DND-41 (cell line): ENCODE data around the gene SCTR.

Experiments
- EZH2 ChIP-seq: IDR thresholded peaks from 3 replicates; pipeline ENCODE4 v1.6.1; 2012; ENCODE audit warnings: borderline replicate concordance, low read depth, mild to moderate bottlenecking, moderate library complexity, low read length, inconsistent platforms; ENCODE audit not compliant: severe bottlenecking
- TF ChIP-seq, protein P1 (sequence below): IDR thresholded peaks from 2 replicates; pipeline ENCODE4 v1.5.1; 2012; ENCODE audit warnings: borderline replicate concordance, low read length, moderate library complexity, mild to moderate bottlenecking; ENCODE audit not compliant: poor library complexity, severe bottlenecking; ENCODE audit errors: extremely low read depth

DNA sequence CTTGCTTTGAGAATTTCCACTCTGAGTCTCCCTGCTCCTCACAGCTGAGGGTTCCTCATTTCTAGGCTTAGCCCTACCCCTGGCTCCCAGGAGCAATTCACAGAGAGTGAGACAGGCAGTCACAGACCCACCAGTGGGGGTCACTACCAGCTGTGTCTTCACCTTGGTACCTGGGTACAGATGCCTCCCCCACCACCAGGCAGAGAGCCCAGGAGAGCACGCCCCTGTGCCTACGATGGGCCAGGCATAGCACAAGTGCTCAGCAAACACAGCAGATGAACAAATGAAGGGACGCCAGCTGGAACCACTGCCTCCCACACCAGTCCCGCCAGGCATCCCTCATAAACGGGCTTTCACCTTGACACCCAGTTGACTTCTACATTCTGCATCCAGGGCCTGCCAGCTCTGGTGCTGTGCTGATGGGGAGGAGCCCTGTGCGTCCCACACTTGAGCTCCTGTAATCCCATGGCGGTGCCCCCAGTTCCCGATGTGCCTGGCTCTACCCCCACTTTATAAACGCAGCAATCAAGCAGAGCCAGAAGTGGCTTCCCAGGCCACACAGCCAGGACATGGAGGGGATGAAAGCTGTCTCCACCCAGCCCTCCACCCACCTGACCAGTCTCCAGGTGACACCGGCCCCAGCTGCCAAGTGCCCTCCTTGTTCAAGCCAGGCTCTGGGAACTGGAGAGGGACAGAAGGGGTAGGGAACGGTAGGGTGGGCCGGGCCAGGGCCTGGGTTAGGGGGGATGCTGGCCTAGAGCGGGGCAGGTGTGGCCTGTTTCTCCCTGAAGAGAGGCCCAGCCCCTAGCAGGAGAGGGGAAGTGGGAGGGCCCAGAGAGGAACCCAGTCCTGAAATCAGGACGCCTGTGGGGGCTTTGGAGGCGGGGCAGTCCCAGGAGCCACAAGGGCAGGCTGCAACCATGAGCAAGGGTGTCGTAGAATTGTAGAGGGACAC is 42.5 kb downstream of the SCTR start:
- TF ChIP-seq, protein P1, sequence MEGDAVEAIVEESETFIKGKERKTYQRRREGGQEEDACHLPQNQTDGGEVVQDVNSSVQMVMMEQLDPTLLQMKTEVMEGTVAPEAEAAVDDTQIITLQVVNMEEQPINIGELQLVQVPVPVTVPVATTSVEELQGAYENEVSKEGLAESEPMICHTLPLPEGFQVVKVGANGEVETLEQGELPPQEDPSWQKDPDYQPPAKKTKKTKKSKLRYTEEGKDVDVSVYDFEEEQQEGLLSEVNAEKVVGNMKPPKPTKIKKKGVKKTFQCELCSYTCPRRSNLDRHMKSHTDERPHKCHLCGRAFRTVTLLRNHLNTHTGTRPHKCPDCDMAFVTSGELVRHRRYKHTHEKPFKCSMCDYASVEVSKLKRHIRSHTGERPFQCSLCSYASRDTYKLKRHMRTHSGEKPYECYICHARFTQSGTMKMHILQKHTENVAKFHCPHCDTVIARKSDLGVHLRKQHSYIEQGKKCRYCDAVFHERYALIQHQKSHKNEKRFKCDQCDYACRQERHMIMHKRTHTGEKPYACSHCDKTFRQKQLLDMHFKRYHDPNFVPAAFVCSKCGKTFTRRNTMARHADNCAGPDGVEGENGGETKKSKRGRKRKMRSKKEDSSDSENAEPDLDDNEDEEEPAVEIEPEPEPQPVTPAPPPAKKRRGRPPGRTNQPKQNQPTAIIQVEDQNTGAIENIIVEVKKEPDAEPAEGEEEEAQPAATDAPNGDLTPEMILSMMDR, result no peak
- TF ChIP-seq EZH2, result no peak
